Right atrium auricular region (tissue), 2 donors: ENCODE data around the gene TMEM222. TPM values are rescaled to one million over a fixed set of nuclear protein-coding genes. Genes with fewer than 3 reads are reported as not detected.
A peak's percentile ranks its signal among the peaks of the same experiment; 100 is the strongest.

Experiments
- DNase-seq: peaks from one replicate; pipeline ENCODE4 v3.0.0-alpha.2; 2019; ENCODE audit warnings: low spot score
- H3K27ac ChIP-seq, 2 donors: fragments of 200-600 bp; sonication (generic); 1 replicate in 1 of 2; 2 replicates in 1 of 2; pipeline ENCODE4 v1.5.1; 2016 to 2019
- H3K27me3 ChIP-seq, 2 donors: fragments of 200-600 bp; sonication (generic); one replicate each; pipeline versions ENCODE4 v1.5.1 to v1.6.0; 2017 to 2019
- H3K36me3 ChIP-seq: fragments of 200-600 bp; sonication (generic); one replicate; pipeline ENCODE4 v1.5.1; 2016
- H3K4me1 ChIP-seq, 2 donors: fragments of 200-600 bp; sonication (generic); one replicate each; pipeline versions ENCODE4 v1.5.1 to v1.6.0; 2017 to 2019
- H3K4me3 ChIP-seq, 2 donors: fragments of 200-600 bp; sonication (generic); 1 replicate in 1 of 2; 2 replicates in 1 of 2; pipeline ENCODE4 v1.5.1; 2017 to 2019; ENCODE audit warnings: mild to moderate bottlenecking in 1 of 2, moderate library complexity in 1 of 2
- H3K9me3 ChIP-seq, 2 donors: fragments of 200-600 bp; sonication (generic); one replicate each; pipeline ENCODE4 v1.5.1; 2019
- CTCF ChIP-seq, 2 donors: fragments of 200-600 bp; sonication (generic); IDR thresholded peaks; one replicate each; pipeline ENCODE4 v1.5.1; 2019; ENCODE audit warnings: antibody characterized with exemption in 2 of 2
- total RNA-seq, 2 donors: library from RNA; depleted of rRNA; stranded (reverse); fragments of >200 nt; gene quantifications; one replicate each; pipeline ENCODE4 v1.1.0, GENCODE V29; 2016

TMEM222 gene
- total RNA-seq, 2 donors from 2014 or later: 13.6 to 24.3 TPM

- Histone ChIP-seq H3K27ac (no peak overlapping the region), H3K4me1 (peaks cover 0 to 9% of the 10 kb centered on the region in 2 donors), H3K27me3 (no peaks in the 10 kb centered on the region), H3K4me3 (no peak overlapping the region), H3K9me3 (no peaks in the 10 kb centered on the region), H3K36me3 (peaks cover 13% of the 10 kb centered on the region)
- DNase-seq: no peak
- TF ChIP-seq CTCF (IDR thresholded peaks at IDR 0.05): no peak
Observed at GRCh38 chr1:27339213-27339612, 17.2 kb downstream of the TMEM222 start.

DNA sequence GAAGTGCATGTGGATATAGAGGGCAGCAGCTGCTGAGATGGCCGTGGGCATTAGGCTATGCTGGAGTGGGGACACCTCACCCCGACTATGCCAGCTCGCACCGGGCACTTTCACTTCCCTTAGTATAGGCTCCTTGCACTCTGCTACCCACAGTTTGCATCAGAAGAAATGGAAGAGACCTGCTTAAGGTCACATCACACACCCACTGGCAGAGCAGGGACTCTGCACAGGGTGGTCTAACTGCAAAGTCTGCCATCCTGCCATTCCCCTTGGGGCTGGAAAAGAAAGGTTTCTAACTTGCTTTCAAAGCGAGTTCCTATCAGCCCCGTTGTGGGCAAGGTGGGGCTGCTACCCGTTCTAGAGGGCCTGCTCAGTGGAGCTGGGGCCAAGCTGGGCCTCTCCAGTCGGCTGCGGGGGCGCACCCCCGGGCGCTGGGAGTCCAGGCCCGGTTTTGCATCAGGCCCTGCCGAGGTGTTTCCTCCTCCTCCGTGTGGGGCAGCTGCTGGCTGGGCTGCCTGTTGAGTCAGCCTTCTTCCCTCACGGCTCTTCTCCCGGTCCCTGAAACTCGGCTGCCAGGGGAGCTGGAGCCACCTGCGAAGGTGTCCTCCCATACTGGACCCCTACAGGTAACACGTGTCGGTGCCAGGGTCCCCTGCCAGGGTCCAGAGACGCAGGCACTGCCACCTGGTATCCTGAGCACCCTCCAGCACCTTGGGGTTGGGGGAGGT is 19.7 kb downstream of the TMEM222 start, which contains the start of gene SYTL1:
SYTL1 (plus strand) TSS at position 498 of the 728 bp plus-strand sequence. CDS start 3,313 bp downstream, outside the sequence.
- no peaks in the 10 kb centered on the region for H3K9me3 ChIP-seq
- no peak for TF ChIP-seq CTCF (IDR thresholded peaks at IDR 0.05)
- DNase-seq: no peak
- peaks cover 0 to 9% of the 10 kb centered on the region in 2 donors for H3K4me1 ChIP-seq
- no peaks in the 10 kb centered on the region for H3K36me3 ChIP-seq
- peak within 1 kb of the TSS in 1 of 2 donors; percentile 4 for H3K4me3 ChIP-seq
- H3K27ac ChIP-seq: no peak within 1 kb of the TSS
- no peaks in the 10 kb centered on the region for H3K27me3 ChIP-seq

DNA sequence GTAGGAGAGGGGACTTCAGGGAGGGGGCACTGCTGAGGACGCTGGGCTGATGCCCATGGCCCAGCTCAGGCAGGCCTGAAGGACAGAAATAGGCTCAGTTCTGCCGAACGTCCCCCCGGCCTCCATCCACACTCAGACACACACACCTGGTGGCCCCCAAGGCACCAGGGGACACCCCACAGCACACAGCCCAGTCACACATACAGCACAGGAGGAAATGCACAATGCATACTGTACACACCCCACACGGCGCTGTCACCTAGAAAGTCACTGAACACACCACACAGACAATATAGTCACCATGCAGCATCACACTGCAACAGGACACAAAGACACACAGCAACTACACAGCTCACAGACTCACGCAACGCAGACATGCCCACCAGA is 20.4 kb downstream of the TMEM222 start:
- no peak for DNase-seq
- Histone ChIP-seq H3K27me3 (no peaks in the 10 kb centered on the region), H3K27ac (no peak overlapping the region), H3K36me3 (no peaks in the 10 kb centered on the region), H3K4me3 (no peak overlapping the region), H3K4me1 (peaks cover 0 to 9% of the 10 kb centered on the region in 2 donors), H3K9me3 (no peaks in the 10 kb centered on the region)
- TF ChIP-seq CTCF (IDR thresholded peaks at IDR 0.05): no peak

GRCh38 chr1:27342778-27343638 is 21.0 kb downstream of the TMEM222 start:
- Histone ChIP-seq H3K4me3 (no peak overlapping the region), H3K36me3 (no peaks in the 10 kb centered on the region), H3K27me3 (no peaks in the 10 kb centered on the region), H3K9me3 (no peaks in the 10 kb centered on the region), H3K27ac (no peak overlapping the region), H3K4me1 (peaks cover 0 to 9% of the 10 kb centered on the region in 2 donors)
- no peak for TF ChIP-seq CTCF (IDR thresholded peaks at IDR 0.05)
- DNase-seq: no peak

GRCh38 chr1:27343639-27344025 is 21.7 kb downstream of the TMEM222 start:
- no peaks in the 10 kb centered on the region for H3K36me3 ChIP-seq
- H3K4me1 ChIP-seq: peaks cover 0 to 9% of the 10 kb centered on the region in 2 donors
- H3K4me3 ChIP-seq: no peak overlapping the region
- TF ChIP-seq CTCF (IDR thresholded peaks at IDR 0.05): no peak
- no peak overlapping the region for H3K27ac ChIP-seq
- H3K9me3 ChIP-seq: no peaks in the 10 kb centered on the region
- DNase-seq: no peak
- H3K27me3 ChIP-seq: no peaks in the 10 kb centered on the region
